ENCODE results near the gene CRABP1. TPM values are rescaled to one million over a fixed set of nuclear protein-coding genes. Genes with fewer than 3 reads are reported as not detected.

Gene CRABP1
- total and polyA plus RNA-seq, 4 donors: not detected

GRCh38 chr15:78397382-78397781 lies 57.2 kb downstream of the CRABP1 start:
- WGBS: 64% methylated on average over 2 of the region's 2 CpGs
- TF ChIP-seq RXRA (IDR thresholded peaks at IDR 0.05): no peak
- TF ChIP-seq, protein P1, sequence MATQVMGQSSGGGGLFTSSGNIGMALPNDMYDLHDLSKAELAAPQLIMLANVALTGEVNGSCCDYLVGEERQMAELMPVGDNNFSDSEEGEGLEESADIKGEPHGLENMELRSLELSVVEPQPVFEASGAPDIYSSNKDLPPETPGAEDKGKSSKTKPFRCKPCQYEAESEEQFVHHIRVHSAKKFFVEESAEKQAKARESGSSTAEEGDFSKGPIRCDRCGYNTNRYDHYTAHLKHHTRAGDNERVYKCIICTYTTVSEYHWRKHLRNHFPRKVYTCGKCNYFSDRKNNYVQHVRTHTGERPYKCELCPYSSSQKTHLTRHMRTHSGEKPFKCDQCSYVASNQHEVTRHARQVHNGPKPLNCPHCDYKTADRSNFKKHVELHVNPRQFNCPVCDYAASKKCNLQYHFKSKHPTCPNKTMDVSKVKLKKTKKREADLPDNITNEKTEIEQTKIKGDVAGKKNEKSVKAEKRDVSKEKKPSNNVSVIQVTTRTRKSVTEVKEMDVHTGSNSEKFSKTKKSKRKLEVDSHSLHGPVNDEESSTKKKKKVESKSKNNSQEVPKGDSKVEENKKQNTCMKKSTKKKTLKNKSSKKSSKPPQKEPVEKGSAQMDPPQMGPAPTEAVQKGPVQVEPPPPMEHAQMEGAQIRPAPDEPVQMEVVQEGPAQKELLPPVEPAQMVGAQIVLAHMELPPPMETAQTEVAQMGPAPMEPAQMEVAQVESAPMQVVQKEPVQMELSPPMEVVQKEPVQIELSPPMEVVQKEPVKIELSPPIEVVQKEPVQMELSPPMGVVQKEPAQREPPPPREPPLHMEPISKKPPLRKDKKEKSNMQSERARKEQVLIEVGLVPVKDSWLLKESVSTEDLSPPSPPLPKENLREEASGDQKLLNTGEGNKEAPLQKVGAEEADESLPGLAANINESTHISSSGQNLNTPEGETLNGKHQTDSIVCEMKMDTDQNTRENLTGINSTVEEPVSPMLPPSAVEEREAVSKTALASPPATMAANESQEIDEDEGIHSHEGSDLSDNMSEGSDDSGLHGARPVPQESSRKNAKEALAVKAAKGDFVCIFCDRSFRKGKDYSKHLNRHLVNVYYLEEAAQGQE (IDR thresholded peaks at IDR 0.05): no peak
- TF ChIP-seq JUND (IDR thresholded peaks at IDR 0.05): no peak
- TF ChIP-seq FOXA2 (IDR thresholded peaks at IDR 0.05): no peak

More at GRCh38 chr15:78397382-78397781, 57.2 kb downstream of the CRABP1 start:
- Histone ChIP-seq H3K9me3 (ENCODE audit: control insufficient read depth in 4 of 4, low read length in 3 of 4) (no peaks in the 10 kb centered on the region), H3K4me1 (ENCODE audit: control insufficient read depth in 4 of 4, insufficient read depth in 4 of 4, low read length in 3 of 4) (peaks cover 2 to 12% (median 6%) of the 10 kb centered on the region in 4 donors), H3K27me3 (ENCODE audit: control insufficient read depth in 4 of 4, insufficient read depth in 4 of 4, low read length in 3 of 4) (no peaks in the 10 kb centered on the region), H3K36me3 (ENCODE audit: control insufficient read depth in 4 of 4, insufficient read depth in 3 of 4, low read depth in 1 of 4, low read length in 3 of 4) (no peaks in the 10 kb centered on the region), H3K27ac (ENCODE audit: low read depth in 1 of 2, low read length in 2 of 2) (no peak overlapping the region), H3K4me3 (ENCODE audit: low read depth in 1 of 3, low read length in 3 of 3) (no peak overlapping the region), H3K9ac (ENCODE audit: low read depth in 1 of 2, low read length in 2 of 2) (no peak overlapping the region)
- DNase-seq (ENCODE audit: low spot score): no peak

Small RNA genes within 50 kb of the gene (small RNA-seq; reads per million reads assigned to genes)
- gene AC090607.5: not detected

Other genes with a start within 250 kb of the CRABP1 start
- gene SH2D7, start 247.8 kb upstream of the CRABP1 start, total RNA-seq: not detected
- not detected for gene SH2D7, start 247.8 kb upstream of the CRABP1 start, polyA plus RNA-seq
- gene CIB2, start 208.9 kb upstream of the CRABP1 start, total RNA-seq: 1 to 10 TPM in 1 of 2 donors, under 1 TPM in 1; 0.25 to 2.2 TPM
- under 1 TPM; 0.36 to 0.70 TPM for gene CIB2, start 208.9 kb upstream of the CRABP1 start, polyA plus RNA-seq
- 10 to 100 TPM; 13.5 to 51.7 TPM for gene IDH3A, start 191.0 kb upstream of the CRABP1 start, total RNA-seq
- gene IDH3A, start 191.0 kb upstream of the CRABP1 start, polyA plus RNA-seq: 10 to 100 TPM; 17.8 to 30.2 TPM
- 1 to 10 TPM in 1 of 2 donors, under 1 TPM in 1; under 0.01 to 3.8 TPM for gene ACSBG1, start 105.8 kb upstream of the CRABP1 start, total RNA-seq
- under 1 TPM; 0.06 to 0.24 TPM for gene ACSBG1, start 105.8 kb upstream of the CRABP1 start, polyA plus RNA-seq
- gene DNAJA4, start 75.8 kb upstream of the CRABP1 start, total RNA-seq: 10 to 100 TPM in 1 of 2 donors, 1 to 10 TPM in 1; 2.9 to 79.0 TPM
- 1 to 10 TPM in 1 of 2 donors, under 1 TPM in 1; 0.93 to 1.1 TPM for gene DNAJA4, start 75.8 kb upstream of the CRABP1 start, polyA plus RNA-seq
- gene SKIC8, start 40.7 kb upstream of the CRABP1 start, total RNA-seq: 10 to 100 TPM; 44.9 to 48.7 TPM
- 10 to 100 TPM; 33.4 to 35.5 TPM for gene SKIC8, start 40.7 kb upstream of the CRABP1 start, polyA plus RNA-seq
- gene IREB2, start 97.9 kb downstream of the CRABP1 start, total RNA-seq: 10 to 100 TPM; 25.2 to 51.4 TPM
- 1 to 10 TPM; 7.0 to 8.9 TPM for gene IREB2, start 97.9 kb downstream of the CRABP1 start, polyA plus RNA-seq
- 1 to 10 TPM; 1.7 to 7.7 TPM for gene HYKK, start 167.2 kb downstream of the CRABP1 start, total RNA-seq
- gene HYKK, start 167.2 kb downstream of the CRABP1 start, polyA plus RNA-seq: 1 to 10 TPM; 1.8 to 2.7 TPM
- 100 to 1,000 TPM in 1 of 2 donors, 10 to 100 TPM in 1; 95.3 to 109 TPM for gene PSMA4, start 200.1 kb downstream of the CRABP1 start, total RNA-seq
- 100 to 1,000 TPM; 130 to 154 TPM for gene PSMA4, start 200.1 kb downstream of the CRABP1 start, polyA plus RNA-seq
- under 1 TPM; 0.17 to 0.56 TPM for gene CHRNA5, start 225.2 kb downstream of the CRABP1 start, total RNA-seq
- under 1 TPM; 0.31 to 0.40 TPM for gene CHRNA5, start 225.2 kb downstream of the CRABP1 start, polyA plus RNA-seq